NCI-H526 treated with DMSO at 0.1 percent for 48 hours (cell line): ENCODE measurements around the gene TRNT1.

ENCODE experiments used
- DNase-seq: peaks from one replicate; lab custom pipeline; 2025; lab: John Stamatoyannopoulos, UW

TRNT1 gene

GRCh38 chr3:3110749-3111361 is 15.9 kb upstream of the TRNT1 start:
- no peak for DNase-seq

GRCh38 chr3:3113042-3113709 is 13.6 kb upstream of the TRNT1 start:
- no peak for DNase-seq

DNA sequence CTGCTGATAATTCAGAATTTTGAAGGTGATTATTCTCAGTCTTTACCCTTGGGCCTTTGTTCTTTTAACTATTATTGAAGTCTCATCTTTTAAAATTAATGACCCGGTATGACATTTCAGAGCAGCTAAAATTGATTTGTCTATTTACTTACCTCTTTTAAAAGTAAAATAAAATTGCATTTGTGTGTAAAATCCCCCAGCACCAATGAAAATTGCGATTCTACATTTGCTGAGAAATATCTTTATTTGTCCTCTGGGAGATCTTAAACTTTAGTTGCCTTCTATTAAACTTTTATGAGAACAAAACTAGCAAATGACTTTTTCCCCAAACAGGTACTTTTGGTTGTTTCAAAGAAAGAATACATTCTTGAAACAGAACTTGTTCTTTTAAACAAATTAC is 9.1 kb upstream of the TRNT1 start:
- no peak for DNase-seq

- no peak for DNase-seq
Observed at GRCh38 chr3:3119393-3119851, 7.3 kb upstream of the TRNT1 start.

GRCh38 chr3:3125977-3126376 is 763 bp upstream of the TRNT1 start:
- no peak for DNase-seq

DNA sequence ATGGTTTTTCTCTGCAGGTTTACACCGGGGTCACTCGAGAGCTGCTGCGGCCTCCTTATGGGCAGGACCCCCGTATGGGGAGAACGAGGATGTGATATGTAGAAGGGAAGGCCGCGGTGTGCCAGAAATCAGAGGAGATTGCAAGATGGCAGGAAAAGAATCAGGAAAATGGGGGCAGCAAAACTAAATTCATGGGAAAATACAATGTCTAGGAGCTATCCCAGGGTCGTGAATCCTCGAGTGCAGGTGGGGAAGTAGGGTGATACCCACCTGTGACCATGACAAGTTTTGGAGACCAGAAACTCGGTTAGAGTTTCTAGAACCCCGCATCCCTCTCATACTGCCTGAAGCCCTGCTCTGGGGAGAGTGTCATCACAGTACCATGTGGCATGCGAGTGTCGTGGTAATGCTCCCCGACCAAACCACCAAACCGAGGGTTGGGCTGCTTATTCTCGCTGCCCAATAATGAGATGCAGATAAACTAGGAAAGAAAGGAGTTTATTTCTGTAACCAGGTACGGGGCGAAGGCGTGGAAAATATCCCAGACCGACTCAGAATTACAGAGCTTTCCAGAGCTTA is 781 bp downstream of the TRNT1 start:
- no peak for DNase-seq

DNA sequence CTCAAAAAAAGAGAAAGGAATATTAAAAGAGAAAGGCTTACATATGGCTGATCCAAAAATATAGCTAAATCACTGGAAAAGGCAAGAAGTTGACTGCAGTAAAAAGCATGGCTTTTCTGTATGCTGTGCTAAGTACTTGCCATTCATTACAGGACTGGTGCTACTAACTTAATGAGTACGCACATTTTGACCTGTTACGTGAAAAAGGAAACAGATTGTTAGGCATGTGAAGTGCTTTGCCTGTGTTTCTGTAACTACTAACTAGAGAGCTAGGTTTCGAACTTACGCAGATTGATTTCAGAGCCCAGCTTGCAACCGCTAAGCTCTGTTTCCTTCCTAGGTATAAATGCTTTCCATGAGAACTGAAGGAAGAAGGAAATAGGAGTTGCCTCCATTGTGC is 2.8 kb downstream of the TRNT1 start:
- no peak for DNase-seq

DNA sequence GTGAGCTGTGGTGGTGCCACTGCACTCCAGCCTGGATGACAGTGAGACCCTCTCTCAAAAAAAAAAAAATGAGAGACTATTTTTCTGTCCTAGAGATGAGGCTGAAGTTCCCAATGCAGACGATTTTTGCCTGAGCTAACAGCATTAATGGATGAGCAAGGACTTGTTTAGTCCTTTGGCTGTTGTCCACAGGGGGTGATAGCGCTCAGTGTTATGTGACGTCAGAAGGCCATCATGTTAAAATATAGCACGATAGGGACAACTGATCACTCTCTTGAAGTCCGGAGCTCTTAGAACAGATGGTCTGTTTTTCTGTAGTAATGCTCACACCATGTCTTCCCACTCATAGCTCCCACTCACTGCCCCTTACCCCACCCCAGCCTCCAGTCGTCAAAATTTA is 6.8 kb downstream of the TRNT1 start:
- no peak for DNase-seq

DNA sequence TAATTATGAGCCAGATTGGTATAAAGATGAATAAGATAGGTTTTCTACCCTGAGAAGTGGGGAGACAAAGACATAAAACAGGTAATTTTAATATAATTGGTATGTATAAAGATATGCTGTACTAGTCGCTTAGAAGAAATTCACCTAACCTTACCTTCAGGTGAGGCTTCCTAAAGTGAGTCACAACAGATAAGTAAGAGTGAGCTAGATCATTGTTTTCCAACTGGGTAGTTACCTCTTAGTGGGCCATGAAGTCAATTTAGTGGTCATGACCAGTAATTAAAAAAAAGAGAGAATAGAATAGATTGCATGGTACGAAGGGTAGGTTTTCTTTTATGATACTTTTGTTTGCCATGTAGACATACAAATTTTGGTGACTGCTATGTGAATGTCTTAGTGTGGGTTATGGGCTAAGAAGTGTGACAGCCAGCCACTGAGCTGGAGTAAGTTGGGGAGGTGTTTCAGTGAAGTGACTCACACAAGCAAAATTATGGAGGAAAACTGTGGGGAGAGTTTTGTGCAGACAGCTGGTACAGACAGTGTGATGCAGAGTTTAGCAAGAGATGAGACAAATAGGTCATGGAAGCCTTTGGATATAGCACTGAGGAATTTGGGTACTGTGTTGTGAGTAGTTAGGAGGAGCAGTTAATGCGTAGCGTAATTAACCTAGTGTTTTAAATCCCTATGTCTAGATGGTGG is 8.2 kb downstream of the TRNT1 start:
- DNase-seq = no peak

- DNase-seq = no peak
Observed at GRCh38 chr3:3137526-3137925, 10.8 kb downstream of the TRNT1 start.

DNA sequence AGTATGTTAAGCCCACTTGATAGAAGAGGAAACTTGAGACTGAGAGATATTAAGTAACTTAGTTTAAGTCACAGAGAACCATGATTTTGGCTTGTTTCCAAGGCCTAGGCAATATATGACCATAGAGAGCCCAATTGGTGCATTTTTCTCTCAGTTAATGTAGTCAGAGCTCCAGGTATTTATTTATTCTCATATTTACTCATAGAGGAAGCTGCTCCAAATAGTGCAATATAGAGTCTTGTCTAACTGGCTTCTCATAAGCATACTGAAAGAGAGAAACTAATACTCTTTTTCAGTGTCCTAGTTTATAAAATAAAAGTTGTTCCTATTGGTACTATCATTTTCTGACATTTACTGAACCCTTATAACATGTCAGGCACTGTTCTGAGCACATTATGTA is 15.2 kb downstream of the TRNT1 start:
- no peak for DNase-seq

- no peak for DNase-seq
Observed at GRCh38 chr3:3145831-3146230, 19.1 kb downstream of the TRNT1 start.

DNA sequence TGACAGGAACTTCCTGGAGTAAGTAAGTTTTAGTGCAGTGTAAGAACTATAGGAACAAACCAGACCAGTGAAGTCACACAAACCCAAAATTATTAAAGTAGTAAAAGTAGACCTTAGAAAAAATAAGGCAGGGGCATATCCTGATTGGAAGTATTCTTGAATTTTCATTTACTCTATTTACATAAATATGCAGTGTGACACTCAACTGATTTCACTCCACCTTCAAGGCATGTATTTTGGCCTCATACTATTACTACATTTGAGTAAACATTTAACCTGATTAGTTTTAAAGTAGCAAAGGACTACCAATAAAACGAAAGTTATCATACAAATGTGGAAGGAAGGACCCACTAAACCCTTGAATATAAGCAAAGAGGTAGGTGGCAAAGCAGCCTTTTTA is 22.8 kb downstream of the TRNT1 start:
- no peak for DNase-seq

GRCh38 chr3:3151513-3151912 is 24.8 kb downstream of the TRNT1 start:
- DNase-seq = no peak

DNA sequence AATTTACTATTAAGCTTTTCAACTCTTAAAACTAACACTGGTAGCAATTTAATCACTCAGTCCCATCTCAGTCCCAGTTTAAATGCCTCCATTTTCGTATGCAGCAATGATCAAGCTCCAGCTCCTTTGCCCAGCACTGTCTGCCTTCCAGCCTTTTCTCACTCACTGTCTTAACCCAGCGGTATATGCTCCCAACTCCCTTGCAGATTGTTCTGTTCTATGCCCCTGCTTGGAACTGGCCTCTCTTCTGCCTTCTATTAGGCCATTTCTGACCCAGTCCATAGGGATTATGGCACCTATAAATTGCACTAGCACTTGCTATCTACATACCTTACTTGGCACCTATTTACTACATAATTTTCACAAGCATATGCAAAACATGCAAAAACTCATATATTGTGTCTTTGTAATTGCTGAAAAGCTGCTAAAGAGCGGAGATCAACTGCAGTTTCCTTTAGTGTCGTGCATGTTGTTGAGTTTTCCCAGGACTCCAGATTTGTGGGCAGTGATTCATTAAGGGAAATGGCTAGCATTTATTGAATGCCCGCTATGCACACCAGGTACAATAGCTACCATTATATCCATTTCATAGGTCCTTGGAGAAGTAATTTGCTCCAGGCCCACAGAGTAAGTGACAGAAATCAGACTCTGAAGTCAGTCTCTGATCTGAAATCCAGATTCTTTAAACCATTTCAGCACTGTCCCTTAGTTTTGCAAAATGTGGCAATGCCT is 28.3 kb downstream of the TRNT1 start:
- DNase-seq = no peak

DNA sequence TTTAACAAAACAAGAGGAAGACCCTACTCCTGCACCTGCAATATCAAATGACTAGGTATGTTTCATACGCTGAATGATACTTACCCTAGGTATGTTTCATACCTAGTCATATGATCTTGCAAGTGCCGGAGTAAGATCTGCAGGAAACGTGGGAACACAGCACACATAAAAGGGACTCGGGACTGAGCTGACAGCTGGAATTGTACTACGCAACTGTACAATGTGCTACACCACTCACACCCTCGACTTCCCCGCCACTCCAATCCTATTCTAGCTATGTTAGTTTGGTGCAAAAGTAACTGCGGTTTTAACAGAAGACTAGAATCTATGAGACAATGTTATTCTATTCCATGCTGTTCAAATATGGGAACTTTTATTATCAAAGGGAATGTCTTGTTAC is 30.7 kb downstream of the TRNT1 start:
- no peak for DNase-seq

DNA sequence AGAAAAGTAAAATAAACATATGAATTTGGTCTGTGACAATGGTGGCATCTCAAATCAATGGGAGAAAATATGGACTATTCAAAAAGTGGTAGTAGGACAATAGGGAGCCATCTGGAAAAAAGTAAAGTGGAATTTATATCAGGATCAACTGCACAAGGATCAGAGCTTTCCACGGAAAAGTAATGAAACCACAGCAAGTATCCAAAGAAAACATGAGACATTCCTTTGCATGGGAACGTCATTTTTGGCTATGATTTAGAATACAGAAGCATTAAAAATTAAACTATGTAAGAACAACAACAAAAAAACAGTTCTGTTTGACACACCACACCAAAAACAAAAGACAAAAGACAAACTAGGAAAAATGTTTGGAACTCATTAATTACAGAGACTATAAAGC is 34.1 kb downstream of the TRNT1 start:
- DNase-seq = no peak

DNA sequence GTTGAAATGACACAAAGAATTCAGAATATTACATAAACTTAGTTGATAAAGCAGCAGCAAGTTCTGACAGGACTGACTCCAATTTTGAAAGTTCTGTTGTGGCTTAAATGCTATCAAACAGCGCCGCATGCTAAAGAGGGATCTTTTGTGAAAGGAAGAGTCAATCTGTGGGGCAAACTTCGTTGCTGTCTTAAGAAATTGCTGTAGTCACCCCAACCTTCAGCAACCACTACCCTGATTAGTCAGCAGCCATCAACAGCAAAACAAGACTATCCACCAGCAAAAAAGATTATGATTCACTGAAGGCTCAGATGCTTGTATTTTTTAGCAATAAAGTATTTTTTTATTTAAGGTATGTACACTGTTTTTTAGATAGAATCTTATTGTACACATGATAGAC is 38.5 kb downstream of the TRNT1 start:
- no peak for DNase-seq

DNA sequence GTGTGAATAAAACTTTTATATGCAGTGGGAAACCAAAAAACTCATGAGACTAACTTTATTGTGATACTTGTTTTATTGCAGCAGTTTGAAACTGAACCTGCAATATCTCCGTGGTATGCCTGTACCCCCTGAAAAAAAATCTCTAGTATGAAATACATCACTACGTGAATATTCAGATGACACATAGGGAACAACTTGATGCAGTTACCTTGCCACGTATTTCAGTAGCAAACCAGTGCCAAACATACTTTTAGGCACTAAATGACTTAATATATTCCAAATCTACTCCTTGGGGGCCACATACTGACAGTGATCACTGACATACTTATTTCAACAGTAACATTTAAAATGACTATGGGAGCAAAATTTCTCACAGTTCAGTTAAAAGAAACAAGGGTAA is 38.9 kb downstream of the TRNT1 start:
- DNase-seq = no peak

DNA sequence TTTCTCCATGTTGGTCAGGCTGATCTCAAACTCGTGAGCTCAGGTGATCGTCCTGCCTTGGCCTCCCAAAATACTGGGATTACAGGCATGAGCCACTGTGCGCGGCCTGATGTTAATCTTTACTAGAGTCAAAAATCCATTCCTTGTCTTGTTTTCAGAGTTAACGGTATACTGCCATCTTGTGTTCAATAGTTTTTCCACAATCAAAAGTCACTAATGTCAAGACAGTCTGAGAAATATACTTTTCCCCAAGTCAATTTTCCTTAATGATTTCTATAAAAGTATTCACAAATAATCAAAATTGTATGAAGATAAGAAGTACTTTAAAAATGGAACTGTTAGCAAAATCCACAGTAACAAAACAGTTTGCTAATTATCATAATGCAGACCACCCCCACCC is 44.3 kb downstream of the TRNT1 start:
- no peak for DNase-seq

- DNase-seq = no peak
Observed at GRCh38 chr3:3172627-3173026, 45.9 kb downstream of the TRNT1 start.

GRCh38 chr3:3177861-3178497 is 51.2 kb downstream of the TRNT1 start:
- no peak for DNase-seq
